Adipocyte (in vitro differentiated cells): ENCODE results near the gene USPL1.

ENCODE experiments used
- DNase-seq: peaks from one replicate; pipeline ENCODE4 v3.0.0-alpha.2; 2015; ENCODE audit warnings: low read depth
- H3K27me3 ChIP-seq: replicated peaks from 2 replicates; pipeline ENCODE4 v1.7.0; 2013; ENCODE audit warnings: mild to moderate bottlenecking, low read length, moderate library complexity; ENCODE audit not compliant: control insufficient read depth, insufficient read depth
- H3K36me3 ChIP-seq: 2 replicates; pipeline ENCODE4 v1.7.0; 2013; ENCODE audit warnings: low read length, mild to moderate bottlenecking, moderate library complexity; ENCODE audit not compliant: control insufficient read depth, insufficient read depth, severe bottlenecking
- H3K4me1 ChIP-seq: 2 replicates; pipeline ENCODE4 v1.7.0; 2013; ENCODE audit warnings: mild to moderate bottlenecking, low read length, moderate library complexity; ENCODE audit not compliant: control insufficient read depth, insufficient read depth
- H3K4me3 ChIP-seq: 2 replicates; pipeline ENCODE4 v1.7.0; 2013; ENCODE audit warnings: mild to moderate bottlenecking, low read length, moderate library complexity
- H3K9ac ChIP-seq: 2 replicates; pipeline ENCODE4 v1.7.0; 2013; ENCODE audit warnings: mild to moderate bottlenecking, low read length, moderate library complexity
- H3K9me3 ChIP-seq: 2 replicates; pipeline ENCODE4 v1.7.0; 2013; ENCODE audit warnings: mild to moderate bottlenecking, low read length, moderate library complexity; ENCODE audit not compliant: control insufficient read depth

USPL1 gene

GRCh38 chr13:30681843-30682242 lies 64.1 kb downstream of the USPL1 start:
- Histone ChIP-seq H3K36me3 (no peaks in the 10 kb centered on the region), H3K4me3 (peak overlapping the region; percentile 31), H3K9ac (no peak overlapping the region), H3K4me1 (peaks cover 12% of the 10 kb centered on the region), H3K27me3 (no peaks in the 10 kb centered on the region), H3K9me3 (no peaks in the 10 kb centered on the region)
- peak; percentile 74 for DNase-seq

- Histone ChIP-seq H3K36me3 (no peaks in the 10 kb centered on the region), H3K4me1 (peaks cover 14% of the 10 kb centered on the region)
- no peak for DNase-seq
These were observed 67.7 kb downstream of the USPL1 start for GRCh38 chr13:30685320-30685859.

GRCh38 chr13:30685987-30686386 lies 68.3 kb downstream of the USPL1 start:
- DNase-seq, result no peak
- Histone ChIP-seq H3K9me3 (no peaks in the 10 kb centered on the region), H3K9ac (no peak overlapping the region), H3K4me3 (no peak overlapping the region), H3K27me3 (no peaks in the 10 kb centered on the region), H3K4me1 (peaks cover 20% of the 10 kb centered on the region), H3K36me3 (no peaks in the 10 kb centered on the region)

More at GRCh38 chr13:30685320-30685859, 67.7 kb downstream of the USPL1 start:
- H3K27me3 ChIP-seq, result no peaks in the 10 kb centered on the region
- no peak overlapping the region for H3K4me3 ChIP-seq
- H3K9ac ChIP-seq, result no peak overlapping the region
- no peaks in the 10 kb centered on the region for H3K9me3 ChIP-seq

- DNase-seq, result no peak
- Histone ChIP-seq H3K36me3 (no peaks in the 10 kb centered on the region), H3K9me3 (no peaks in the 10 kb centered on the region), H3K4me1 (peaks cover 8% of the 10 kb centered on the region), H3K9ac (no peak overlapping the region), H3K4me3 (no peak overlapping the region), H3K27me3 (no peaks in the 10 kb centered on the region)
These were observed 69.9 kb downstream of the USPL1 start for GRCh38 chr13:30687601-30688000.

- H3K27me3 ChIP-seq, result no peaks in the 10 kb centered on the region
- peak overlapping the region; percentile 70 for H3K9ac ChIP-seq
- H3K4me3 ChIP-seq, result peak overlapping the region; percentile 88
- H3K4me1 ChIP-seq, result peaks cover 8% of the 10 kb centered on the region
- H3K9me3 ChIP-seq, result no peaks in the 10 kb centered on the region
- DNase-seq, result no peak
- H3K36me3 ChIP-seq, result no peaks in the 10 kb centered on the region
These were observed 72.0 kb downstream of the USPL1 start for GRCh38 chr13:30689752-30690151.

- no peaks in the 10 kb centered on the region for H3K9me3 ChIP-seq
- H3K27me3 ChIP-seq, result no peaks in the 10 kb centered on the region
- no peaks in the 10 kb centered on the region for H3K36me3 ChIP-seq
- peak; percentile 89 for DNase-seq
- peak overlapping the region; percentile 70 for H3K9ac ChIP-seq
- H3K4me1 ChIP-seq, result peaks cover 8% of the 10 kb centered on the region
- peak overlapping the region; percentile 88 for H3K4me3 ChIP-seq
These were observed 72.8 kb downstream of the USPL1 start for GRCh38 chr13:30690282-30691188.

- Histone ChIP-seq H3K4me3 (no peak overlapping the region), H3K9ac (no peak overlapping the region), H3K4me1 (peaks cover 18% of the 10 kb centered on the region), H3K9me3 (no peaks in the 10 kb centered on the region), H3K27me3 (no peaks in the 10 kb centered on the region), H3K36me3 (no peaks in the 10 kb centered on the region)
- no peak for DNase-seq
These were observed 74.4 kb downstream of the USPL1 start for GRCh38 chr13:30692113-30692512.

GRCh38 chr13:30696278-30697176 lies 78.8 kb downstream of the USPL1 start:
- no peak for DNase-seq
- Histone ChIP-seq H3K4me1 (peaks cover 25% of the 10 kb centered on the region), H3K27me3 (peaks cover 4% of the 10 kb centered on the region), H3K9ac (no peak overlapping the region), H3K36me3 (no peaks in the 10 kb centered on the region), H3K4me3 (peak overlapping the region; percentile 38), H3K9me3 (no peaks in the 10 kb centered on the region)

- Histone ChIP-seq H3K36me3 (no peaks in the 10 kb centered on the region), H3K27me3 (peaks cover 4% of the 10 kb centered on the region), H3K4me1 (peaks cover 25% of the 10 kb centered on the region), H3K4me3 (peak overlapping the region; percentile 53), H3K9ac (peak overlapping the region; percentile 29), H3K9me3 (no peaks in the 10 kb centered on the region)
- DNase-seq, result no peak
These were observed 79.6 kb downstream of the USPL1 start for GRCh38 chr13:30697177-30697953.

- no peak for DNase-seq
- peaks cover 25% of the 10 kb centered on the region for H3K4me1 ChIP-seq
- H3K4me3 ChIP-seq, result peak overlapping the region; percentile 53
- H3K9ac ChIP-seq, result peak overlapping the region; percentile 29
- no peaks in the 10 kb centered on the region for H3K36me3 ChIP-seq
- H3K27me3 ChIP-seq, result peaks cover 4% of the 10 kb centered on the region
- H3K9me3 ChIP-seq, result no peaks in the 10 kb centered on the region
These were observed 80.3 kb downstream of the USPL1 start for GRCh38 chr13:30697996-30698401.
